ENCODE measurements around the gene MPDU1.

DNA sequence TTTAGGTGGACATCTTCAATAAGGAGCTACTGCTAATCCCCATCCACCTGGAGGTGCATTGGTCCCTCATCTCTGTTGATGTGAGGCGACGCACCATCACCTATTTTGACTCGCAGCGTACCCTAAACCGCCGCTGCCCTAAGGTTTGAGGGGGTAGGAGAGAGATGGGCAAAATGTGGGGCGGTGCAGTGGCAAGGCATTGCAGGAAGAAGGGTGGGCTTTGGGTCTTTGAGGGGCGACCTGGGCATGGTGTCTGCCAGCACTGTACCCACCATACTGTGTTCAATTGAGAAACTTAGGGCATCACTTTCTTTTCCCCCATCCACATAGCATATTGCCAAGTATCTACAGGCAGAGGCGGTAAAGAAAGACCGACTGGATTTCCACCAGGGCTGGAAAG, 13.3 kb upstream of the MPDU1 start:
- TF ChIP-seq, protein P1, sequence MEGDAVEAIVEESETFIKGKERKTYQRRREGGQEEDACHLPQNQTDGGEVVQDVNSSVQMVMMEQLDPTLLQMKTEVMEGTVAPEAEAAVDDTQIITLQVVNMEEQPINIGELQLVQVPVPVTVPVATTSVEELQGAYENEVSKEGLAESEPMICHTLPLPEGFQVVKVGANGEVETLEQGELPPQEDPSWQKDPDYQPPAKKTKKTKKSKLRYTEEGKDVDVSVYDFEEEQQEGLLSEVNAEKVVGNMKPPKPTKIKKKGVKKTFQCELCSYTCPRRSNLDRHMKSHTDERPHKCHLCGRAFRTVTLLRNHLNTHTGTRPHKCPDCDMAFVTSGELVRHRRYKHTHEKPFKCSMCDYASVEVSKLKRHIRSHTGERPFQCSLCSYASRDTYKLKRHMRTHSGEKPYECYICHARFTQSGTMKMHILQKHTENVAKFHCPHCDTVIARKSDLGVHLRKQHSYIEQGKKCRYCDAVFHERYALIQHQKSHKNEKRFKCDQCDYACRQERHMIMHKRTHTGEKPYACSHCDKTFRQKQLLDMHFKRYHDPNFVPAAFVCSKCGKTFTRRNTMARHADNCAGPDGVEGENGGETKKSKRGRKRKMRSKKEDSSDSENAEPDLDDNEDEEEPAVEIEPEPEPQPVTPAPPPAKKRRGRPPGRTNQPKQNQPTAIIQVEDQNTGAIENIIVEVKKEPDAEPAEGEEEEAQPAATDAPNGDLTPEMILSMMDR (IDR thresholded peaks at IDR 0.05; ENCODE audit: insufficient read depth, low read length, poor library complexity, severe bottlenecking) = no peak
- no peak for TF ChIP-seq EZH2phosphoT487 (conservative IDR thresholded peaks at IDR 0.05; ENCODE audit: low read length)

All from SU-DHL-6 (cell line).